T-cell (primary cell): ENCODE measurements around the gene RB1. TPM values are rescaled to one million over a fixed set of nuclear protein-coding genes. Genes with fewer than 3 reads are reported as not detected.
A peak's percentile ranks its signal among the peaks of the same experiment; 100 is the strongest.

Experiments
- ATAC-seq, 4 experiments: fragments of 200-7000 bp in 3 of 4; fragments of 150-1000 bp in 1 of 4; cut with Tn5 transposase; replicated peaks in 1 of 4; 1 replicate in 3 of 4; 2 replicates in 1 of 4; pipeline ENCODE4 v1.10.0; 2021; ENCODE audit warnings: moderate library complexity in 3 of 4, mild to moderate bottlenecking in 2 of 4, moderate number of reproducible peaks in 1 of 4
- CTCF ChIA-PET, 2 donors: fragments of 300-600 bp; sonication (Branson Sonifier 250); formaldehyde crosslinking; loops; one replicate each; lab custom pipeline; 2022; ENCODE audit warnings: antibody characterized with exemption in 2 of 2; lab: Charles Lee
- POLR2A ChIA-PET, 2 donors: fragments of 300-600 bp; sonication (Branson Sonifier 250); formaldehyde crosslinking; loops; one replicate each; lab custom pipeline; 2022; ENCODE audit warnings: antibody characterized with exemption in 2 of 2; lab: Charles Lee
- DNase-seq, 35 experiments: peaks; one replicate each; pipeline versions ENCODE4 v3.0.0 to v3.0.0-alpha.2; 2013 to 2023
- H3K27ac ChIP-seq: one replicate; pipeline ENCODE4 v1.5.1; 2013; ENCODE audit warnings: low read length
- H3K27me3 ChIP-seq, 2 experiments: replicated peaks in 1 of 2; 1 replicate in 1 of 2; 2 replicates in 1 of 2; pipeline versions ENCODE4 v1.6.1 to v1.7.0; 2013; ENCODE audit warnings: low read length in 1 of 2, mixed read lengths in 1 of 2; ENCODE audit not compliant: control insufficient read depth in 2 of 2, insufficient read depth in 2 of 2; ENCODE audit errors: extremely low read depth in 1 of 2
- H3K36me3 ChIP-seq, 2 donors: 1 replicate in 1 of 2; 2 replicates in 1 of 2; pipeline versions ENCODE4 v1.6.1 to v1.7.0; 2013; ENCODE audit warnings: low read length in 1 of 2; ENCODE audit not compliant: control insufficient read depth in 2 of 2, insufficient read depth in 1 of 2; ENCODE audit errors: extremely low read depth in 1 of 2
- H3K4me1 ChIP-seq, 2 experiments: 1 replicate in 1 of 2; 2 replicates in 1 of 2; pipeline versions ENCODE4 v1.6.1 to v1.7.0; 2013; ENCODE audit warnings: low read length in 2 of 2, mixed read lengths in 1 of 2; ENCODE audit not compliant: insufficient read depth in 2 of 2, control insufficient read depth in 1 of 2; ENCODE audit errors: extremely low read depth in 1 of 2
- H3K4me3 ChIP-seq, 2 donors: 1 replicate in 1 of 2; 2 replicates in 1 of 2; pipeline versions ENCODE4 v1.5.1 to v1.7.0; 2013; ENCODE audit warnings: mild to moderate bottlenecking in 2 of 2, low read length in 1 of 2, moderate library complexity in 1 of 2; ENCODE audit not compliant: control insufficient read depth in 1 of 2; ENCODE audit errors: extremely low read depth in 1 of 2
- H3K9me3 ChIP-seq: 2 replicates; pipeline ENCODE4 v1.7.0; 2013
- H3K27ac Mint-ChIP-seq, 2 donors: one replicate each; pipeline ENCODE4 v1.8.0; 2020 to 2021; ENCODE audit warnings: mild to moderate bottlenecking in 2 of 2, mixed read lengths in 2 of 2
- H3K27me3 Mint-ChIP-seq, 2 donors: one replicate each; pipeline ENCODE4 v1.8.0; 2021 to 2022; ENCODE audit warnings: mixed read lengths in 2 of 2
- H3K36me3 Mint-ChIP-seq: one replicate; pipeline ENCODE4 v1.8.0; 2021; ENCODE audit warnings: mixed read lengths
- H3K4me1 Mint-ChIP-seq, 3 donors: one replicate each; pipeline ENCODE4 v1.8.0; 2020 to 2022; ENCODE audit warnings: mixed read lengths in 3 of 3, mild to moderate bottlenecking in 1 of 3
- H3K4me3 Mint-ChIP-seq, 3 donors: one replicate each; pipeline ENCODE4 v1.8.0; 2020 to 2022; ENCODE audit warnings: mild to moderate bottlenecking in 3 of 3, mixed read lengths in 3 of 3, moderate library complexity in 3 of 3
- H3K9me3 Mint-ChIP-seq, 3 donors: one replicate each; pipeline ENCODE4 v1.8.0; 2020 to 2022; ENCODE audit warnings: mixed read lengths in 3 of 3
- WGBS: methylation state at CpG from one replicate; pipeline ENCODE4 v1.1.5; 2013; ENCODE audit warnings: missing lambda C conversion rate; ENCODE audit not compliant: insufficient coverage; 5-methylcytosine and 5-hydroxymethylcytosine counted together
- total RNA-seq, 35 experiments: library from RNA in 6 of 35; stranded (reverse) in 6 of 35; fragments of 120-200 nt in 1 of 35; gene quantifications; one replicate each; pipeline versions ENCODE4 v1.2.1 to v1.2.4 and lab custom pipeline; 2013 to 2026

The RB1 gene
- total RNA-seq, 5 donors from 2014 or later (not counting 1 experiment from before 2014, with no cell fraction given), result 17.8 to 26.6 (median 24.0) TPM

GRCh38 chr13:48490241-48490640 lies 186.7 kb downstream of the RB1 start:
- Histone ChIP-seq H3K36me3 (peaks cover 0 to 8% of the 10 kb centered on the region in 2 donors), H3K4me3 (peak overlapping the region in 1 of 2 donors; percentile 53), H3K27me3 (no peaks in the 10 kb centered on the region), H3K4me1 (peaks cover 37 to 40% of the 10 kb centered on the region in 2 experiments), H3K27ac (peak overlapping the region; percentile 87), H3K9me3 (peaks cover 2% of the 10 kb centered on the region)
- H3K4me3 Mint-ChIP-seq, result no peak overlapping the region
- ATAC-seq (no peak), DNase-seq (no peak)
- ChIA-PET POLR2A (no interaction called here), CTCF (no interaction called here)
- WGBS, result no CpG with 5 or more reads among the region's 3 CpGs
- H3K36me3 Mint-ChIP-seq, result peaks cover 30% of the 10 kb centered on the region
- H3K4me1 Mint-ChIP-seq, result peaks cover 16 to 57% (median 22%) of the 10 kb centered on the region in 3 donors
- H3K9me3 Mint-ChIP-seq, result peaks cover 0 to 3% (median 0%) of the 10 kb centered on the region in 3 donors
- H3K27me3 Mint-ChIP-seq, result no peaks in the 10 kb centered on the region
- no peak overlapping the region for H3K27ac Mint-ChIP-seq

- Histone ChIP-seq H3K4me1 (peaks cover 37 to 47% of the 10 kb centered on the region in 2 experiments), H3K36me3 (peaks cover 0 to 8% of the 10 kb centered on the region in 2 donors), H3K4me3 (peak overlapping the region; percentile 53 to 67), H3K9me3 (peaks cover 2% of the 10 kb centered on the region), H3K27me3 (no peaks in the 10 kb centered on the region), H3K27ac (peak overlapping the region; percentile 87)
- ATAC-seq (no peak), DNase-seq (peak in 1 of 35 experiments; percentile 40)
- POLR2A ChIA-PET, result interaction anchor here (0.6 to 1.3 kb wide), 5 partner anchors 14 to 455 kb away, joined by 3 to 5 read pairs (median 3); partner anchors contain the start of gene RCBTB2 (in 2 of the 2)
- no peaks in the 10 kb centered on the region for H3K27me3 Mint-ChIP-seq
- peaks cover 27% of the 10 kb centered on the region for H3K36me3 Mint-ChIP-seq
- no peak overlapping the region for H3K27ac Mint-ChIP-seq
- peaks cover 0 to 3% (median 0%) of the 10 kb centered on the region in 3 donors for H3K9me3 Mint-ChIP-seq
- CTCF ChIA-PET, result interaction anchor here (0.6 to 1.4 kb wide), 6 partner anchors 14 to 88 kb away, joined by 3 to 5 read pairs (median 4); no protein-coding TSS in a partner anchor
- H3K4me3 Mint-ChIP-seq, result no peak overlapping the region
- H3K4me1 Mint-ChIP-seq, result peaks cover 16 to 60% (median 23%) of the 10 kb centered on the region in 3 donors
Measured at GRCh38 chr13:48491423-48492095, 188.0 kb downstream of the RB1 start.

- peak in 1 of 35 experiments; percentile 23 for DNase-seq
Measured at GRCh38 chr13:48492096-48492440, 188.5 kb downstream of the RB1 start.

GRCh38 chr13:48492470-48493065 lies 189.0 kb downstream of the RB1 start:
- CTCF ChIA-PET, result interaction anchor here in 1 of 2 donors (0.5 to 1.4 kb wide), 7 partner anchors 13 to 90 kb away, joined by 3 to 5 read pairs (median 3); no protein-coding TSS in a partner anchor
- Histone ChIP-seq H3K27ac (peak overlapping the region; percentile 87), H3K4me3 (peak overlapping the region; percentile 53 to 67), H3K27me3 (no peaks in the 10 kb centered on the region), H3K4me1 (peaks cover 37 to 49% of the 10 kb centered on the region in 2 experiments), H3K36me3 (peaks cover 0 to 8% of the 10 kb centered on the region in 2 donors), H3K9me3 (peaks cover 1% of the 10 kb centered on the region)
- peaks cover 19% of the 10 kb centered on the region for H3K36me3 Mint-ChIP-seq
- H3K27ac Mint-ChIP-seq, result no peak overlapping the region
- DNase-seq, result peak; percentile 51 to 87 (median 64)
- POLR2A ChIA-PET, result interaction anchor here (0.5 to 1.3 kb wide), 7 partner anchors 10 to 312 kb away, joined by 3 to 8 read pairs (median 3); partner anchors contain the start of gene RCBTB2 (in 2 of the 2)
- no peaks in the 10 kb centered on the region for H3K9me3 Mint-ChIP-seq
- H3K4me1 Mint-ChIP-seq, result peaks cover 22 to 61% (median 23%) of the 10 kb centered on the region in 3 donors
- H3K27me3 Mint-ChIP-seq, result no peaks in the 10 kb centered on the region
- H3K4me3 Mint-ChIP-seq, result no peak overlapping the region
- ATAC-seq, result peak; percentile 85 to 91 (median 88)
- under 1% methylated on average over 16 of the region's 16 CpGs for WGBS

More at GRCh38 chr13:48492096-48492440, 188.5 kb downstream of the RB1 start:
- Histone ChIP-seq H3K9me3 (peaks cover 2% of the 10 kb centered on the region), H3K36me3 (peaks cover 0 to 8% of the 10 kb centered on the region in 2 donors), H3K4me3 (peak overlapping the region; percentile 53 to 67), H3K4me1 (peaks cover 37 to 48% of the 10 kb centered on the region in 2 experiments), H3K27ac (peak overlapping the region; percentile 87), H3K27me3 (no peaks in the 10 kb centered on the region)
- Mint-ChIP-seq H3K27me3 (no peaks in the 10 kb centered on the region), H3K27ac (no peak overlapping the region), H3K9me3 (peaks cover 0 to 3% (median 0%) of the 10 kb centered on the region in 3 donors), H3K4me1 (peaks cover 18 to 61% (median 23%) of the 10 kb centered on the region in 3 donors), H3K36me3 (peaks cover 23% of the 10 kb centered on the region), H3K4me3 (no peak overlapping the region)
- WGBS, result 8% methylated on average over 1 of the region's 1 CpG
- ChIA-PET CTCF (interaction anchor here (0.6 to 1.4 kb wide), 7 partner anchors 14 to 88 kb away, joined by 3 to 5 read pairs (median 4); no protein-coding TSS in a partner anchor), POLR2A (interaction anchor here (0.5 to 1.3 kb wide), 7 partner anchors 10 to 455 kb away, joined by 3 to 8 read pairs (median 3); partner anchors contain the start of gene RCBTB2 (in 2 of the 2))
- peak; percentile 15 to 36 (median 26) for ATAC-seq

GRCh38 chr13:48493066-48493765 lies 189.7 kb downstream of the RB1 start:
- ChIA-PET CTCF (interaction anchor here in 1 of 2 donors (0.5 to 1.4 kb wide), 5 partner anchors 39 to 89 kb away, joined by 3 to 5 read pairs (median 4); partner anchors contain the start of gene RCBTB2), POLR2A (interaction anchor here in 1 of 2 donors (0.7 to 1.1 kb wide), 2 partner anchors 39 to 312 kb away, joined by 3 to 5 read pairs; partner anchors contain the start of gene RCBTB2)
- 40% methylated on average over 4 of the region's 4 CpGs for WGBS
- H3K27ac ChIP-seq, result peak overlapping the region; percentile 87
- Mint-ChIP-seq H3K9me3 (no peaks in the 10 kb centered on the region), H3K4me1 (peaks cover 22 to 57% (median 25%) of the 10 kb centered on the region in 3 donors), H3K4me3 (no peak overlapping the region), H3K27me3 (no peaks in the 10 kb centered on the region), H3K27ac (no peak overlapping the region), H3K36me3 (peaks cover 14% of the 10 kb centered on the region)
- no peaks in the 10 kb centered on the region for H3K9me3 ChIP-seq
- no peaks in the 10 kb centered on the region for H3K27me3 ChIP-seq
- peak overlapping the region in 1 of 2 donors; percentile 53 for H3K4me3 ChIP-seq
- DNase-seq (peak in 6 of 35 experiments; percentile 7 to 63 (median 24)), ATAC-seq (peak; percentile 15 to 42 (median 18))
- H3K4me1 ChIP-seq, result peaks cover 37 to 52% of the 10 kb centered on the region in 2 experiments
- peaks cover 0 to 5% of the 10 kb centered on the region in 2 donors for H3K36me3 ChIP-seq
